ENCODE data around the gene PITX2. TPM values are rescaled to one million over a fixed set of nuclear protein-coding genes. Genes with fewer than 3 reads are reported as not detected.
"Not testable (repeated sequence)": the region's sequence is repeated elsewhere in the genome, so short reads cannot be mapped to it uniquely, and the experiment has no call there.

Gene PITX2
- total RNA-seq, 1 experiment from 2014 or later: not detected

GRCh38 chr4:110587666-110588285, 35.1 kb downstream of the PITX2 start:
- Histone ChIP-seq H2AFZ (ENCODE audit: low read length) (no peak overlapping the region), H3K27ac (ENCODE audit: low read length) (no peak overlapping the region), H3K4me2 (ENCODE audit: low read depth, low read length, poor library complexity, severe bottlenecking) (no peak overlapping the region), H3K9me3 (ENCODE audit: low read length) (no peaks in the 10 kb centered on the region), H3K4me3 (ENCODE audit: low read length) (no peak overlapping the region), H3K4me1 (ENCODE audit: low read length) (no peaks in the 10 kb centered on the region), H4K20me1 (ENCODE audit: insufficient read depth, low read depth, low read length) (no peaks in the 10 kb centered on the region), H3K9me2 (replicated peaks; ENCODE audit: insufficient read depth, low read length) (no peaks in the 10 kb centered on the region), H3K79me2 (ENCODE audit: low read length) (no peaks in the 10 kb centered on the region), H3K9ac (ENCODE audit: low read length) (no peak overlapping the region), H3K36me3 (ENCODE audit: insufficient read depth, low read length) (no peaks in the 10 kb centered on the region), H3K27me3 (ENCODE audit: low read length) (no peaks in the 10 kb centered on the region)
- no peak for DNase-seq

GRCh38 chr4:110586131-110586850, 36.6 kb downstream of the PITX2 start:
- Histone ChIP-seq H3K36me3 (ENCODE audit: insufficient read depth, low read length) (no peaks in the 10 kb centered on the region), H3K9me2 (replicated peaks; ENCODE audit: insufficient read depth, low read length) (no peaks in the 10 kb centered on the region), H3K4me1 (ENCODE audit: low read length) (no peaks in the 10 kb centered on the region), H3K4me2 (ENCODE audit: low read depth, low read length, poor library complexity, severe bottlenecking) (no peak overlapping the region), H3K9me3 (ENCODE audit: low read length) (no peaks in the 10 kb centered on the region), H4K20me1 (ENCODE audit: insufficient read depth, low read depth, low read length) (no peaks in the 10 kb centered on the region), H3K9ac (ENCODE audit: low read length) (no peak overlapping the region), H3K27ac (ENCODE audit: low read length) (no peak overlapping the region), H2AFZ (ENCODE audit: low read length) (no peak overlapping the region), H3K79me2 (ENCODE audit: low read length) (no peaks in the 10 kb centered on the region), H3K27me3 (ENCODE audit: low read length) (no peaks in the 10 kb centered on the region), H3K4me3 (ENCODE audit: low read length) (no peak overlapping the region)
- DNase-seq: peak; percentile 67

GRCh38 chr4:110576696-110577095, 46.2 kb downstream of the PITX2 start:
- H3K27ac ChIP-seq (ENCODE audit: low read length); H3K9ac ChIP-seq (ENCODE audit: low read length); H3K79me2 ChIP-seq (ENCODE audit: low read length); H3K9me3 ChIP-seq (ENCODE audit: low read length); H3K4me1 ChIP-seq (ENCODE audit: low read length); H3K4me3 ChIP-seq (ENCODE audit: low read length); H3K9me2 ChIP-seq (replicated peaks; ENCODE audit: insufficient read depth, low read length); DNase-seq; H2AFZ ChIP-seq (ENCODE audit: low read length); H4K20me1 ChIP-seq (ENCODE audit: insufficient read depth, low read depth, low read length); H3K36me3 ChIP-seq (ENCODE audit: insufficient read depth, low read length); H3K27me3 ChIP-seq (ENCODE audit: low read length); H3K4me2 ChIP-seq (ENCODE audit: low read depth, low read length, poor library complexity, severe bottlenecking): not testable (repeated sequence)

Other genes starting within 250 kb of the PITX2 start
- gene ENPEP, start 146.9 kb downstream of the PITX2 start, total RNA-seq (2014; rRNA removed; shearing (Covaris generic); ENCODE audit: low replicate concordance): not detected in 2 replicates